ENCODE data around the gene TAC3.
"Not testable (repeated sequence)": the region's sequence is repeated elsewhere in the genome, so short reads cannot be mapped to it uniquely, and the experiment has no call there.

The TAC3 gene

GRCh38 chr12:56983386-56983785 is 32.9 kb downstream of the TAC3 start:
- H3K4me1 Mint-ChIP-seq = peaks cover 5% of the 10 kb centered on the region
- no peak overlapping the region for H3K4me3 Mint-ChIP-seq
- H3K9me3 Mint-ChIP-seq = no peaks in the 10 kb centered on the region
- H3K36me3 Mint-ChIP-seq (ENCODE audit: insufficient read depth) = peaks cover 4% of the 10 kb centered on the region
- H3K27me3 Mint-ChIP-seq = no peaks in the 10 kb centered on the region
- DNase-seq (ENCODE audit: low spot score in 2 of 2) (no peak), ATAC-seq (replicated peaks; ENCODE audit: extremely low read depth, poor library complexity, severe bottlenecking) (no peak)
- peak overlapping the region; percentile 48 for H3K27ac Mint-ChIP-seq (ENCODE audit: low read depth)

DNA sequence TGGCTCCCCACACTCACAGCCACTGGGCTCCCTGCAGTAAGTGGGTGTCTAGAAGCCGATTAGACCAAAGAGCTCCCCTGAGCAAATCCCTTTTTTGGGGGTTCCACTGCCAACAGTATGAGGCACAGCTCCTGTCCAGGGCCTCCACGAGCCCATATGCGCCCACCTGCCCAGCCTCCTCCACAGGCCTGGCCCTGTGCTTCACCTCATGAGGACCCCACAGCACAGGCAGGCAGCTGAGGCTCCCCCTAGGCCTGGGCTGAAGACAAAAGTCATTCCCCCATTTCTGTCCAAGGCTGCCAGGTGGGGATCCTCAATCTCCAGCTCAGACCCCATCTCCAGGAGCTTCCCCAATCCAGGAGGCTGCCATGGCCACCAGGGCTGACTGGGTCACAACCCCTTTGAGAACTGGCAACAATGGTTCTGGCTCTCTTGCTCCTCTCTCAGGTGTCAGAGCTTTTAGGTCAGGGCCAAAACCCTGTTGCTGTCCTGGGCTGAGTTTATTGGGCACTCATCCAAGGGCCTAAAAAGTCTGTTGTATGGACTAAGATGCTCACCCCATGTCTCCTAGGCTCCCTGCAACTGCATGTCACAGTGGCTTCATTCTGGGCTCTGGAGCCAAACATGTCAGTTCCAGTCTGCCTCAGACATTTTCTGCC is 33.6 kb downstream of the TAC3 start:
- H3K4me1 Mint-ChIP-seq; H3K27ac Mint-ChIP-seq (ENCODE audit: low read depth); H3K27me3 Mint-ChIP-seq; H3K36me3 Mint-ChIP-seq (ENCODE audit: insufficient read depth); ATAC-seq (replicated peaks; ENCODE audit: extremely low read depth, poor library complexity, severe bottlenecking); H3K4me3 Mint-ChIP-seq; H3K9me3 Mint-ChIP-seq; DNase-seq (ENCODE audit: low spot score in 2 of 2): not testable (repeated sequence)

DNA sequence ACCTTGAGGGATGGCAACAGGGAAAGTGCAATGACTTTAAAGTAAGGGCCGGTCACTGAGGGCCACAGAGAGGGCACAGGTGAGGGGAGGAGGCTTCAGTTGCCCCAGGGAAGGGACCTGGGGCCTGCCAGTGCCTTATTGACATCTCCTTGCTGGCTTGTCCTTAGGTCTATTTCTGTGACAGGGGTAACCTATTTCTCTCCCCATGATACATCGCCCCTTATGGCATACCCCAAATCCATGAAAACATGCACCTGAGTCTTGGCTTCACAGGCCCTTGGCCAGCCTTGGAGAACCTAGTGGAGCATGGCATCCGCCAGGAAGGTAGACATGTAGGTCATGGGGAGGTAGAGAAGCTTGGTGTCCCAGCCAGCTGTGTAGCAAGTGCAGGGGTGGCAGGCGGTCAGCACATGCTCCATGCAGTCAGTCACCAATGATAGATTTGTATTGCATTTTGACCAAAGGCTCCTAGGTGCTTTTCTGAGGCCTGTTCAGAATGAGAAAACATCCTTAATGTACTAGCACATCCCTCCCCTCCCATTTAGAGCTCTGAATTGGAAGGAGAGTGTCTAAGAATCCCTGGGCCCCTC is 35.3 kb downstream of the TAC3 start:
- H3K27ac Mint-ChIP-seq (ENCODE audit: low read depth) = no peak overlapping the region
- H3K27me3 Mint-ChIP-seq = no peaks in the 10 kb centered on the region
- H3K4me3 Mint-ChIP-seq = no peak overlapping the region
- ATAC-seq (replicated peaks; ENCODE audit: extremely low read depth, poor library complexity, severe bottlenecking) (no peak), DNase-seq (ENCODE audit: low spot score in 2 of 2) (no peak)
- no peaks in the 10 kb centered on the region for H3K4me1 Mint-ChIP-seq
- no peaks in the 10 kb centered on the region for H3K36me3 Mint-ChIP-seq (ENCODE audit: insufficient read depth)
- no peaks in the 10 kb centered on the region for H3K9me3 Mint-ChIP-seq

- Mint-ChIP-seq H3K36me3 (ENCODE audit: insufficient read depth) (no peaks in the 10 kb centered on the region), H3K9me3 (no peaks in the 10 kb centered on the region), H3K4me3 (no peak overlapping the region), H3K4me1 (no peaks in the 10 kb centered on the region), H3K27me3 (no peaks in the 10 kb centered on the region), H3K27ac (ENCODE audit: low read depth) (no peak overlapping the region)
- DNase-seq (ENCODE audit: low spot score in 2 of 2) = no peak
- no peak for ATAC-seq (replicated peaks; ENCODE audit: extremely low read depth, poor library complexity, severe bottlenecking)
Observed at GRCh38 chr12:56980268-56980667, 36.1 kb downstream of the TAC3 start.

DNA sequence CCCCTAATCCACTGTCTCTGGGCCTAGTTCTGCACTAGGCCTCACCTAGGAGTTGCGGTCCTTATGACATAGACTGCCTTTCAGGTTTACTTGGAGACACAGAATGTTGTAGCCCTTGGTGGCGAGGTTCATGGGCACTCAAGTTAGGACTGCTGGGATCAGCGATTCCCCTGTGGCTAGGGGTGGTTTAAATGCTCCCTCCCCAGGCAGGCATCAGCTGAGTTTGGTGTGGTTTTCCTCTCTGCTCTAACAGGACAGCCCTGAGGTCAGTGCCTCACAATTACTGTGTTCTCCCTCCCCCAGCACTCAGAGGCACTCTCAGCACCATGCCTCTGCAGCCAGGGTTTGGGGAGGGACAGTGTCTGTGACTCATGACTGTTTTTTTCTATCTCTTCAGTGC is 36.7 kb downstream of the TAC3 start:
- no peak for ATAC-seq (replicated peaks; ENCODE audit: extremely low read depth, poor library complexity, severe bottlenecking)
- H3K4me1 Mint-ChIP-seq = no peaks in the 10 kb centered on the region
- no peaks in the 10 kb centered on the region for H3K27me3 Mint-ChIP-seq
- H3K9me3 Mint-ChIP-seq = no peaks in the 10 kb centered on the region
- H3K4me3 Mint-ChIP-seq = no peak overlapping the region
- DNase-seq (ENCODE audit: low spot score in 2 of 2) = no peak
- no peaks in the 10 kb centered on the region for H3K36me3 Mint-ChIP-seq (ENCODE audit: insufficient read depth)
- no peak overlapping the region for H3K27ac Mint-ChIP-seq (ENCODE audit: low read depth)

DNA sequence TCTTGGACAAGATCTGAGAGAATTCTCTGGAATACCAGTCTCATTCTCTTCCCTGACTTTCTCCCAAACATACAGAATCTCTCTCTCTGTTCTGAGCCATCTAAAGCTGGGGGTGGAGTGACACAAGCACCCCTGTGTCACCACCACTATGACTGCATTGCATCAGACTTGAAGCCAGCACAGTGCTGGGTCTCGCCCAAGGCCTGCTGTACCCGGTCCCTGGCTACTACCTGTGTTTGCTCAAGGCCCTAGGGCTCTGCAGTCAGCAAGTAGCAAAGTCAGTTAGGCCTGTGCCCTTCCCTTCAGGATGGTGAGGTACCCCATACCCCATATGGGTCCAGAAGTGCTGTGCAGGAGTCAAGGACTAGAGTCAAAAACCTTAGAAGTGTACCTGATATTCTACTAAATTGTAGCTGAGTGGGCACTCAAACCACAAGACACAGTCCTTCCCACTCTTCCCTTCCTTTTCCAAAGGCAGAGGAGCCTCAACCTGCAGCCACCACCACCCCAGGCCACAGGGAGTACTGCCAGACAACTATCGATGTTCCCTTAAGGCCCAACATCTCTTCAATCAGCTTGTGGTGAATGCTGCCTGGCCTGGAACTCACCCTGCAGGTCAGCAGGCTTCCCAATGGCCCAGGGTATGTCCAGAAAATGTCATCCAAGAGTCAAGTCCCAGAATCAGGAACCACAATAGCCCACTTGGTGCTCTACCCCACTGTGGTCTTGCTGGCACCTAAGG is 37.8 kb downstream of the TAC3 start:
- no peak for DNase-seq (ENCODE audit: low spot score in 2 of 2)
- no peak for ATAC-seq (replicated peaks; ENCODE audit: extremely low read depth, poor library complexity, severe bottlenecking)
- Mint-ChIP-seq H3K27ac (ENCODE audit: low read depth) (no peak overlapping the region), H3K9me3 (no peaks in the 10 kb centered on the region), H3K4me1 (no peaks in the 10 kb centered on the region), H3K36me3 (ENCODE audit: insufficient read depth) (no peaks in the 10 kb centered on the region), H3K27me3 (no peaks in the 10 kb centered on the region), H3K4me3 (no peak overlapping the region)

- not testable (repeated sequence) for H3K36me3 Mint-ChIP-seq (ENCODE audit: insufficient read depth); H3K4me3 Mint-ChIP-seq; H3K27me3 Mint-ChIP-seq; ATAC-seq (replicated peaks; ENCODE audit: extremely low read depth, poor library complexity, severe bottlenecking); H3K4me1 Mint-ChIP-seq; H3K9me3 Mint-ChIP-seq; DNase-seq (ENCODE audit: low spot score in 2 of 2); H3K27ac Mint-ChIP-seq (ENCODE audit: low read depth)
Observed at GRCh38 chr12:56977361-56977760, 39.0 kb downstream of the TAC3 start.

- H3K36me3 Mint-ChIP-seq (ENCODE audit: insufficient read depth); H3K4me1 Mint-ChIP-seq; H3K9me3 Mint-ChIP-seq; H3K27ac Mint-ChIP-seq (ENCODE audit: low read depth); DNase-seq (ENCODE audit: low spot score in 2 of 2); ATAC-seq (replicated peaks; ENCODE audit: extremely low read depth, poor library complexity, severe bottlenecking); H3K4me3 Mint-ChIP-seq: not testable (repeated sequence)
- peaks cover 15% of the 10 kb centered on the region for H3K27me3 Mint-ChIP-seq
Observed at GRCh38 chr12:56974224-56974623, 42.1 kb downstream of the TAC3 start.

- DNase-seq (ENCODE audit: low spot score in 2 of 2); H3K36me3 Mint-ChIP-seq (ENCODE audit: insufficient read depth); H3K4me1 Mint-ChIP-seq: not testable (repeated sequence)
Observed at GRCh38 chr12:56968910-56969309, 47.4 kb downstream of the TAC3 start.

GRCh38 chr12:56965997-56966642 is 50.2 kb downstream of the TAC3 start:
- not testable (repeated sequence) for H3K9me3 Mint-ChIP-seq; H3K27ac Mint-ChIP-seq (ENCODE audit: low read depth); H3K4me3 Mint-ChIP-seq; ATAC-seq (replicated peaks; ENCODE audit: extremely low read depth, poor library complexity, severe bottlenecking); H3K36me3 Mint-ChIP-seq (ENCODE audit: insufficient read depth); DNase-seq (ENCODE audit: low spot score in 2 of 2); H3K4me1 Mint-ChIP-seq
- peaks cover 22% of the 10 kb centered on the region for H3K27me3 Mint-ChIP-seq

More at GRCh38 chr12:56968910-56969309, 47.4 kb downstream of the TAC3 start:
- H3K9me3 Mint-ChIP-seq; H3K4me3 Mint-ChIP-seq; ATAC-seq (replicated peaks; ENCODE audit: extremely low read depth, poor library complexity, severe bottlenecking); H3K27ac Mint-ChIP-seq (ENCODE audit: low read depth): not testable (repeated sequence)
- peaks cover 15% of the 10 kb centered on the region for H3K27me3 Mint-ChIP-seq

- H3K36me3 Mint-ChIP-seq (ENCODE audit: insufficient read depth); H3K4me1 Mint-ChIP-seq; ATAC-seq (replicated peaks; ENCODE audit: extremely low read depth, poor library complexity, severe bottlenecking); DNase-seq (ENCODE audit: low spot score in 2 of 2); H3K9me3 Mint-ChIP-seq; H3K27ac Mint-ChIP-seq (ENCODE audit: low read depth); H3K4me3 Mint-ChIP-seq: not testable (repeated sequence)
- peaks cover 22% of the 10 kb centered on the region for H3K27me3 Mint-ChIP-seq
Observed at GRCh38 chr12:56965124-56965523, 51.2 kb downstream of the TAC3 start.

DNA sequence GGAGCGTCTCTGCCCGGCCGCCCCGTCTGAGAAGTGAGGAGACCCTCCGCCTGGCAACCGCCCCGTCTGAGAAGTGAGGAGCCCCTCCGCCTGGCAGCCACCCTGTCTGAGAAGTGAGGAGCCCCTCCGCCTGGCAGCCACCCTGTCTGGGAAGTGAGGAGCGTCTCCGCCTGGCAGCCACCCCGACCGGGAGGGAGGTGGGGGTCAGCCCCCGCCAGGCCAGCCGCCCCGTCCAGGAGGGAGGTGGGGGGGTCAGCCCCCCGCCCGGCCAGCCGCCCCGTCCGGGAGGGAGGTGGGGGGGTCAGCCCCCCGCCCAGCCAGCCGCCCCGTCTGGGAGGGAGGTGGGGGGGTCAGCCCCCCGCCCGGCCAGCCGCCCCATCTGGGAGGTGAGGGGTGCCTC is 52.8 kb downstream of the TAC3 start:
- H3K9me3 Mint-ChIP-seq; H3K36me3 Mint-ChIP-seq (ENCODE audit: insufficient read depth); H3K4me3 Mint-ChIP-seq; DNase-seq (ENCODE audit: low spot score in 2 of 2); ATAC-seq (replicated peaks; ENCODE audit: extremely low read depth, poor library complexity, severe bottlenecking); H3K4me1 Mint-ChIP-seq; H3K27ac Mint-ChIP-seq (ENCODE audit: low read depth): not testable (repeated sequence)
- H3K27me3 Mint-ChIP-seq = peaks cover 34% of the 10 kb centered on the region

Data from central memory CD8-positive, alpha-beta T cell (primary cell).